HepG2 (cell line): ENCODE data around the gene MBOAT7. TPM values are rescaled to one million over a fixed set of nuclear protein-coding genes. Genes with fewer than 3 reads are reported as not detected.
A peak's percentile ranks its signal among the peaks of the same experiment; 100 is the strongest.

Source experiments
- FOXA1 ChIP-seq, 2 experiments: fragments of 450-650 bp in 1 of 2; sonication (generic) in 1 of 2; formaldehyde crosslinking in 1 of 2; IDR thresholded peaks; 2 replicates each; pipeline versions ENCODE4 v1.4.0 to v1.6.1; 2016 to 2020; ENCODE audit warnings: missing genetic modification reagents in 1 of 2
- HOXA3 ChIP-seq: sonication (generic); formaldehyde crosslinking; IDR thresholded peaks from 2 replicates; pipeline ENCODE4 v1.5.0; 2020; ENCODE audit warnings: missing genetic modification reagents
- KMT2B ChIP-seq: IDR thresholded peaks from 2 replicates; pipeline ENCODE4 v1.6.1; 2016; ENCODE audit warnings: missing genetic modification reagents, missing compliant biosample characterization
- SAP130 ChIP-seq: IDR thresholded peaks from 2 replicates; pipeline ENCODE4 v1.6.1; 2016; ENCODE audit warnings: low read depth
- SKI ChIP-seq: fragments of 450-650 bp; IDR thresholded peaks from one replicate; pipeline ENCODE4 v1.6.1; 2018; ENCODE audit warnings: mild to moderate bottlenecking; ENCODE audit not compliant: partially characterized antibody
- TOE1 ChIP-seq: sonication (generic); formaldehyde crosslinking; IDR thresholded peaks from 2 replicates; pipeline ENCODE4 v1.4.0; 2020; ENCODE audit warnings: mild to moderate bottlenecking, missing genetic modification reagents
- ZBTB10 ChIP-seq: sonication (generic); formaldehyde crosslinking; IDR thresholded peaks from 2 replicates; pipeline ENCODE4 v1.4.0; 2020; ENCODE audit warnings: missing genetic modification reagents, borderline replicate concordance
- ZNF446 ChIP-seq: sonication (generic); formaldehyde crosslinking; IDR thresholded peaks from 2 replicates; pipeline ENCODE4 v1.5.0; 2020; ENCODE audit warnings: mild to moderate bottlenecking, missing genetic modification reagents
- ZNF782 ChIP-seq: sonication (generic); formaldehyde crosslinking; IDR thresholded peaks from 2 replicates; pipeline ENCODE4 v1.4.0; 2020; ENCODE audit warnings: missing genetic modification reagents, mild to moderate bottlenecking, borderline replicate concordance
- polyA plus RNA-seq, 8 experiments: library from polyadenylated mRNA; depleted of rRNA in 3 of 8; stranded (reverse) in 7 of 8; unstranded in 1 of 8; fragments of >200 nt; fragmentation: Illumina TruSeq in 4 of 8; extraction: Trizol in 4 of 8; gene quantifications; 2 replicates each; pipeline versions ENCODE4 v1.2.1 to v1.2.3, GENCODE V29; 2011 to 2016; ENCODE audit warnings: low read depth in 4 of 8, missing spikeins in 1 of 8, mixed read lengths in 1 of 8; ENCODE audit not compliant: insufficient read depth in 1 of 8
- total RNA-seq, 5 experiments: library from RNA; depleted of rRNA; stranded (reverse); fragments of >200 nt; fragmentation: Illumina TruSeq; extraction: Trizol; gene quantifications; 2 replicates each; pipeline ENCODE4 v1.2.3, GENCODE V29; 2016; ENCODE audit warnings: low read depth in 1 of 5
- TF ChIP-seq, protein P1 (sequence below), 2 experiments: fragments of 450-650 bp in 1 of 2; sonication (generic) in 1 of 2; formaldehyde crosslinking in 1 of 2; IDR thresholded peaks; 2 replicates each; pipeline versions ENCODE4 v1.6.1 to v1.8.0; 2016 to 2022; ENCODE audit warnings: antibody characterized with exemption in 1 of 2, mild to moderate bottlenecking in 1 of 2, missing genetic modification reagents in 1 of 2
- TF ChIP-seq, protein P2 (sequence below): sonication (generic); formaldehyde crosslinking; IDR thresholded peaks from 2 replicates; pipeline ENCODE4 v1.5.1; 2020; ENCODE audit warnings: mild to moderate bottlenecking, missing genetic modification reagents, moderate library complexity

The MBOAT7 gene
- total and polyA plus RNA-seq, 2 of the 13 experiments (the other 11 are each of a cell fraction or from before 2014, with no cell fraction given), result 22.2 to 25.5 TPM

DNA sequence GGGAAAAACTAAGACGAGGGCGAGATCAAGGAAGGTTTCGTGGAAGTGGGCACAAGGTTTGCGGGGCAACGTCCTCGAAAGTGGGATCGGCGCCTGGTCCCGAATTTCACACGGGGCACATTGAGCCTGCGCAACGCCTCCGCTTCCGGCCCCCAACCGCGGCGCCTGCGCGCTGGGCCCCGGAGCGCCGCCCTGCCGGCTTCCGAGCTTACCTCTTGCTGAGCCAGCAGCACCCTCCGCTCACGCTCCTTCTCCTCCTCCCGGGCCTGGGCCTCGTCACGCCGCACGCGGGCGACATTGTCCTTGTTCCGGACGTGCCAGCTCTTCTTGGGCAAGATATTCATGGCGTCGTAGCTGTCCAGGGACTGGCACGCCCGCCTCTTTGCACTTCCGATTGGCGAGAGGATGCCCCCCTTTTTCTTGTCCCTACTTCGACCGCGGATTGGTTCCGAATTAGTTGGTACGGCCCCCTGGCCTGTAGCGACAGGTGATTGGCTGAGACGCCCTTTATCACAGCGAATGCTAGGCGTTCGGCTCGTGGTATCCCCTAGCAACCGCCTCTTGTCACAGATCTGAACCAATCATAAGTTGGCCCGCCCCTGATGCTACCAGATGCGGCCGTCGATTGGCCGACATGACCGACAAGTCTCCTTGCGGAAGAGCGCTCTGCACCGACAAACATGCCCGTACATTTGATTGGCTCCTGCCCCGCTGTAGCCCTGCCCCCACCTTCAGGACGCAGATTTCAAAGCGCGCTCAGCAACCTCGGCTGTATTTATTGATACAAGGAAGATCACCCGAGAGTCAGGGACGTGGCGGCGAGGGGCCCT, 29.8 kb downstream of the MBOAT7 start, which contains the start of gene LENG1 (continued):
- TF ChIP-seq, protein P1, sequence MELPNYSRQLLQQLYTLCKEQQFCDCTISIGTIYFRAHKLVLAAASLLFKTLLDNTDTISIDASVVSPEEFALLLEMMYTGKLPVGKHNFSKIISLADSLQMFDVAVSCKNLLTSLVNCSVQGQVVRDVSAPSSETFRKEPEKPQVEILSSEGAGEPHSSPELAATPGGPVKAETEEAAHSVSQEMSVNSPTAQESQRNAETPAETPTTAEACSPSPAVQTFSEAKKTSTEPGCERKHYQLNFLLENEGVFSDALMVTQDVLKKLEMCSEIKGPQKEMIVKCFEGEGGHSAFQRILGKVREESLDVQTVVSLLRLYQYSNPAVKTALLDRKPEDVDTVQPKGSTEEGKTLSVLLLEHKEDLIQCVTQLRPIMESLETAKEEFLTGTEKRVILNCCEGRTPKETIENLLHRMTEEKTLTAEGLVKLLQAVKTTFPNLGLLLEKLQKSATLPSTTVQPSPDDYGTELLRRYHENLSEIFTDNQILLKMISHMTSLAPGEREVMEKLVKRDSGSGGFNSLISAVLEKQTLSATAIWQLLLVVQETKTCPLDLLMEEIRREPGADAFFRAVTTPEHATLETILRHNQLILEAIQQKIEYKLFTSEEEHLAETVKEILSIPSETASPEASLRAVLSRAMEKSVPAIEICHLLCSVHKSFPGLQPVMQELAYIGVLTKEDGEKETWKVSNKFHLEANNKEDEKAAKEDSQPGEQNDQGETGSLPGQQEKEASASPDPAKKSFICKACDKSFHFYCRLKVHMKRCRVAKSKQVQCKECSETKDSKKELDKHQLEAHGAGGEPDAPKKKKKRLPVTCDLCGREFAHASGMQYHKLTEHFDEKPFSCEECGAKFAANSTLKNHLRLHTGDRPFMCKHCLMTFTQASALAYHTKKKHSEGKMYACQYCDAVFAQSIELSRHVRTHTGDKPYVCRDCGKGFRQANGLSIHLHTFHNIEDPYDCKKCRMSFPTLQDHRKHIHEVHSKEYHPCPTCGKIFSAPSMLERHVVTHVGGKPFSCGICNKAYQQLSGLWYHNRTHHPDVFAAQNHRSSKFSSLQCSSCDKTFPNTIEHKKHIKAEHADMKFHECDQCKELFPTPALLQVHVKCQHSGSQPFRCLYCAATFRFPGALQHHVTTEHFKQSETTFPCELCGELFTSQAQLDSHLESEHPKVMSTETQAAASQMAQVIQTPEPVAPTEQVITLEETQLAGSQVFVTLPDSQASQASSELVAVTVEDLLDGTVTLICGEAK (IDR thresholded peaks at IDR 0.05), result no peak
- TF ChIP-seq, protein P1 (CRISPR knock-in tag; IDR thresholded peaks at IDR 0.05), result no peak; the same call in 1 of the 2 replicates
- TF ChIP-seq ZNF446 (CRISPR knock-in tag), result 0 out of 2 replicates have a peak, but pooled peaks have one; percentile 9
- peak; percentile 100 for TF ChIP-seq SAP130 (CRISPR knock-in tag)
- TF ChIP-seq TOE1 (CRISPR knock-in tag), result no peak
- TF ChIP-seq ZNF782 (CRISPR knock-in tag), result no peak; the same call in 1 of the 2 replicates
- TF ChIP-seq ZBTB10, result no peak
- no peak for TF ChIP-seq FOXA1 (IDR thresholded peaks at IDR 0.05)
- TF ChIP-seq FOXA1 (CRISPR knock-in tag; IDR thresholded peaks at IDR 0.05), result peak; percentile 47; the same call in 1 of the 2 replicates
- TF ChIP-seq KMT2B (CRISPR knock-in tag), result peak; percentile 47; the same call in 1 of the 2 replicates
- TF ChIP-seq, protein P2, sequence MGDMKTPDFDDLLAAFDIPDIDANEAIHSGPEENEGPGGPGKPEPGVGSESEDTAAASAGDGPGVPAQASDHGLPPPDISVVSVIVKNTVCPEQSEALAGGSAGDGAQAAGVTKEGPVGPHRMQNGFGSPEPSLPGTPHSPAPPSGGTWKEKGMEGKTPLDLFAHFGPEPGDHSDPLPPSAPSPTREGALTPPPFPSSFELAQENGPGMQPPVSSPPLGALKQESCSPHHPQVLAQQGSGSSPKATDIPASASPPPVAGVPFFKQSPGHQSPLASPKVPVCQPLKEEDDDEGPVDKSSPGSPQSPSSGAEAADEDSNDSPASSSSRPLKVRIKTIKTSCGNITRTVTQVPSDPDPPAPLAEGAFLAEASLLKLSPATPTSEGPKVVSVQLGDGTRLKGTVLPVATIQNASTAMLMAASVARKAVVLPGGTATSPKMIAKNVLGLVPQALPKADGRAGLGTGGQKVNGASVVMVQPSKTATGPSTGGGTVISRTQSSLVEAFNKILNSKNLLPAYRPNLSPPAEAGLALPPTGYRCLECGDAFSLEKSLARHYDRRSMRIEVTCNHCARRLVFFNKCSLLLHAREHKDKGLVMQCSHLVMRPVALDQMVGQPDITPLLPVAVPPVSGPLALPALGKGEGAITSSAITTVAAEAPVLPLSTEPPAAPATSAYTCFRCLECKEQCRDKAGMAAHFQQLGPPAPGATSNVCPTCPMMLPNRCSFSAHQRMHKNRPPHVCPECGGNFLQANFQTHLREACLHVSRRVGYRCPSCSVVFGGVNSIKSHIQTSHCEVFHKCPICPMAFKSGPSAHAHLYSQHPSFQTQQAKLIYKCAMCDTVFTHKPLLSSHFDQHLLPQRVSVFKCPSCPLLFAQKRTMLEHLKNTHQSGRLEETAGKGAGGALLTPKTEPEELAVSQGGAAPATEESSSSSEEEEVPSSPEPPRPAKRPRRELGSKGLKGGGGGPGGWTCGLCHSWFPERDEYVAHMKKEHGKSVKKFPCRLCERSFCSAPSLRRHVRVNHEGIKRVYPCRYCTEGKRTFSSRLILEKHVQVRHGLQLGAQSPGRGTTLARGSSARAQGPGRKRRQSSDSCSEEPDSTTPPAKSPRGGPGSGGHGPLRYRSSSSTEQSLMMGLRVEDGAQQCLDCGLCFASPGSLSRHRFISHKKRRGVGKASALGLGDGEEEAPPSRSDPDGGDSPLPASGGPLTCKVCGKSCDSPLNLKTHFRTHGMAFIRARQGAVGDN, result peak; percentile 94
- no peak; the same call in 1 of the 2 replicates for TF ChIP-seq HOXA3 (CRISPR knock-in tag)
- no peak for TF ChIP-seq SKI
